Bronchial epithelial cell (primary cell): ENCODE measurements around the gene TTC7B. TPM values are rescaled to one million over a fixed set of nuclear protein-coding genes. Genes with fewer than 3 reads are reported as not detected.
A peak's percentile ranks its signal among the peaks of the same experiment; 100 is the strongest.

Experiments used
- DNase-seq: peaks from one replicate; pipeline ENCODE4 v3.0.0-alpha.2; 2010; ENCODE audit warnings: low read depth
- FAIRE-seq: peaks from 2 replicates; lab custom pipeline; 2011; peaks lifted over from hg19 to GRCh38; lab: Jason Lieb, UNC
- H3K27me3 ChIP-seq: 2 replicates; pipeline ENCODE4 v1.5.1; 2011; ENCODE audit warnings: low read length; ENCODE audit not compliant: control insufficient read depth, insufficient read depth
- H3K36me3 ChIP-seq: 2 replicates; pipeline ENCODE4 v1.5.1; 2011; ENCODE audit warnings: low read length; ENCODE audit not compliant: control insufficient read depth, insufficient read depth
- H3K4me3 ChIP-seq: 2 replicates; pipeline ENCODE4 v1.5.1; 2011; ENCODE audit warnings: mild to moderate bottlenecking, low read depth, low read length, control low read depth
- CTCF ChIP-seq: IDR thresholded peaks from 2 replicates; pipeline ENCODE4 v1.5.1; 2011; ENCODE audit warnings: mild to moderate bottlenecking, moderate library complexity, low read length, control low read depth, inconsistent platforms; ENCODE audit not compliant: insufficient read depth, severe bottlenecking
- total RNA-seq: library from RNA; depleted of rRNA; stranded (reverse); fragments of >200 nt; gene quantifications from 2 replicates; pipeline ENCODE4 v1.2.1, GENCODE V29; 2014

TTC7B gene
- total RNA-seq, 1 donor from 2014 or later: 2.9 TPM

- no peak for FAIRE-seq
- Histone ChIP-seq H3K36me3 (no peaks in the 10 kb centered on the region), H3K27me3 (no peaks in the 10 kb centered on the region), H3K4me3 (no peak overlapping the region)
- DNase-seq: no peak
- no peak for TF ChIP-seq CTCF
These were observed 30.3 kb downstream of the TTC7B start for GRCh38 chr14:90785876-90786450.

- DNase-seq (no peak), FAIRE-seq (peak; percentile 28)
- Histone ChIP-seq H3K27me3 (no peaks in the 10 kb centered on the region), H3K4me3 (no peak overlapping the region), H3K36me3 (no peaks in the 10 kb centered on the region)
- TF ChIP-seq CTCF: no peak
These were observed 30.8 kb downstream of the TTC7B start for GRCh38 chr14:90785471-90785870.

- TF ChIP-seq CTCF: no peak
- no peaks in the 10 kb centered on the region for H3K36me3 ChIP-seq
- H3K27me3 ChIP-seq: no peaks in the 10 kb centered on the region
- no peak for DNase-seq
- H3K4me3 ChIP-seq: no peak overlapping the region
- FAIRE-seq: no peak
These were observed 31.5 kb downstream of the TTC7B start for GRCh38 chr14:90784621-90785270.

- no peak for TF ChIP-seq CTCF
- DNase-seq: no peak
- H3K36me3 ChIP-seq: no peaks in the 10 kb centered on the region
- H3K27me3 ChIP-seq: no peaks in the 10 kb centered on the region
- FAIRE-seq: no peak
- no peak overlapping the region for H3K4me3 ChIP-seq
These were observed 32.9 kb downstream of the TTC7B start for GRCh38 chr14:90783344-90783743.

GRCh38 chr14:90782892-90783291 lies 33.3 kb downstream of the TTC7B start:
- no peaks in the 10 kb centered on the region for H3K27me3 ChIP-seq
- DNase-seq: no peak
- no peak overlapping the region for H3K4me3 ChIP-seq
- no peak for TF ChIP-seq CTCF
- no peaks in the 10 kb centered on the region for H3K36me3 ChIP-seq
- peak; percentile 68 for FAIRE-seq
